C4-2B (cell line): ENCODE data around the gene YWHAE.

Source experiments
- ZFX ChIP-seq: fragments of 450-650 bp; IDR thresholded peaks from 2 replicates; pipeline ENCODE4 v1.6.1; 2017
- TF ChIP-seq, protein P1 (sequence below): fragments of 450-650 bp; conservative IDR thresholded peaks from 2 replicates; pipeline ENCODE4 v1.5.1; 2017; ENCODE audit warnings: mild to moderate bottlenecking

DNA sequence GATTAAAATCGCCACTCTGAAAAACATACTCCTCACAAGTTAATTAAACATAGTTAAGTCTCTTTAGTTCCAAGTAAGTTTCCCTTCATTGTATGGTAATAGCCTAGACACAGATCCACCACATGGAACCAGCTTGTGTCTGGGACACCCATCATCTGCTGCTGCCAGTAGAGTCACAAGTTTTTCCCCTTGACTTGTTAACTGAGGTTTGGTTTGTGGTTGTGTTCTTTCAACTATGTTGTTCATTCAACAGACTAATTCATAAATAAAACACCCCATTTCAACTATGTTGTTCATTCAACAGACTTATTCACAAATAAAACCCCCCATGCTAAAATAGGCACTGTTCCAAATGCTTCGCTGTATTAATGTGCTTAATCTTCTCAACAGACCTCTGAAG, 24.4 kb downstream of the YWHAE start:
- TF ChIP-seq, protein P1, sequence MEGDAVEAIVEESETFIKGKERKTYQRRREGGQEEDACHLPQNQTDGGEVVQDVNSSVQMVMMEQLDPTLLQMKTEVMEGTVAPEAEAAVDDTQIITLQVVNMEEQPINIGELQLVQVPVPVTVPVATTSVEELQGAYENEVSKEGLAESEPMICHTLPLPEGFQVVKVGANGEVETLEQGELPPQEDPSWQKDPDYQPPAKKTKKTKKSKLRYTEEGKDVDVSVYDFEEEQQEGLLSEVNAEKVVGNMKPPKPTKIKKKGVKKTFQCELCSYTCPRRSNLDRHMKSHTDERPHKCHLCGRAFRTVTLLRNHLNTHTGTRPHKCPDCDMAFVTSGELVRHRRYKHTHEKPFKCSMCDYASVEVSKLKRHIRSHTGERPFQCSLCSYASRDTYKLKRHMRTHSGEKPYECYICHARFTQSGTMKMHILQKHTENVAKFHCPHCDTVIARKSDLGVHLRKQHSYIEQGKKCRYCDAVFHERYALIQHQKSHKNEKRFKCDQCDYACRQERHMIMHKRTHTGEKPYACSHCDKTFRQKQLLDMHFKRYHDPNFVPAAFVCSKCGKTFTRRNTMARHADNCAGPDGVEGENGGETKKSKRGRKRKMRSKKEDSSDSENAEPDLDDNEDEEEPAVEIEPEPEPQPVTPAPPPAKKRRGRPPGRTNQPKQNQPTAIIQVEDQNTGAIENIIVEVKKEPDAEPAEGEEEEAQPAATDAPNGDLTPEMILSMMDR, result no peak
- TF ChIP-seq ZFX, result no peak
